MM.1S (cell line): ENCODE measurements around the gene SERPINI1.

Experiments
- DNase-seq: peaks from one replicate; pipeline ENCODE4 v3.0.0-alpha.2; 2015
- H2AFZ ChIP-seq: fragments of 300-600 bp; sonication (generic); 2 replicates; pipeline ENCODE4 v1.6.0; 2016; ENCODE audit warnings: antibody characterized with exemption, low read length
- H3F3A ChIP-seq: fragments of 300-600 bp; sonication (generic); 2 replicates; pipeline ENCODE4 v1.6.1; 2016; ENCODE audit warnings: mild to moderate bottlenecking, antibody characterized with exemption, low read length, moderate library complexity, mixed read lengths; ENCODE audit not compliant: insufficient read depth
- H3K27ac ChIP-seq: fragments of 300-600 bp; sonication (generic); 2 replicates; pipeline ENCODE4 v1.5.1; 2016; ENCODE audit warnings: mild to moderate bottlenecking, low read length
- H3K27me3 ChIP-seq: fragments of 300-600 bp; sonication (generic); replicated peaks from 2 replicates; pipeline ENCODE4 v1.6.0; 2016; ENCODE audit warnings: low read length; ENCODE audit not compliant: insufficient read depth
- H3K36me3 ChIP-seq: fragments of 300-600 bp; sonication (generic); replicated peaks from 2 replicates; pipeline ENCODE4 v1.6.1; 2016; ENCODE audit warnings: mild to moderate bottlenecking, low read length, mixed read lengths; ENCODE audit not compliant: insufficient read depth
- H3K4me1 ChIP-seq: fragments of 300-600 bp; sonication (generic); 2 replicates; pipeline ENCODE4 v1.6.1; 2016; ENCODE audit warnings: low read length, mixed read lengths
- H3K4me2 ChIP-seq: fragments of 300-600 bp; sonication (generic); 2 replicates; pipeline ENCODE4 v1.6.0; 2016; ENCODE audit warnings: low read depth, low read length
- H3K4me3 ChIP-seq: fragments of 300-600 bp; sonication (generic); 2 replicates; pipeline ENCODE4 v1.5.1; 2016; ENCODE audit warnings: low read length, mixed read lengths
- H3K79me2 ChIP-seq: fragments of 300-600 bp; sonication (generic); 2 replicates; pipeline ENCODE4 v1.6.1; 2016; ENCODE audit warnings: mixed run types, low read length, mixed read lengths
- H3K9ac ChIP-seq: fragments of 300-600 bp; sonication (generic); 2 replicates; pipeline ENCODE4 v1.6.1; 2016; ENCODE audit warnings: low read length, mixed read lengths
- H3K9me2 ChIP-seq: fragments of 300-600 bp; sonication (generic); replicated peaks from 2 replicates; pipeline ENCODE4 v1.6.1; 2016; ENCODE audit warnings: mild to moderate bottlenecking, low read length, mixed read lengths; ENCODE audit not compliant: insufficient read depth
- H3K9me3 ChIP-seq: fragments of 300-600 bp; sonication (generic); replicated peaks from 2 replicates; pipeline ENCODE4 v1.6.1; 2016; ENCODE audit warnings: mild to moderate bottlenecking, low read length, mixed read lengths; ENCODE audit not compliant: insufficient read depth
- H4K20me1 ChIP-seq: fragments of 300-600 bp; sonication (generic); 2 replicates; pipeline ENCODE4 v1.6.1; 2016; ENCODE audit warnings: mild to moderate bottlenecking, low read length, moderate library complexity, mixed read lengths; ENCODE audit not compliant: insufficient read depth
- EZH2 ChIP-seq: fragments of 300-600 bp; sonication (generic); optimal IDR thresholded peaks from 2 replicates; pipeline ENCODE3; 2017; ENCODE audit warnings: low read depth, mild to moderate bottlenecking, antibody characterized with exemption, low read length, mixed read lengths
- EZH2phosphoT487 ChIP-seq: fragments of 300-600 bp; sonication (generic); IDR thresholded peaks from 2 replicates; pipeline ENCODE4 v1.6.1; 2018; ENCODE audit warnings: antibody characterized with exemption, low read length
- TF ChIP-seq, protein P1 (sequence below): fragments of 300-600 bp; sonication (generic); IDR thresholded peaks from 2 replicates; pipeline ENCODE4 v1.5.1; 2016; ENCODE audit warnings: antibody characterized with exemption, low read length, mixed read lengths

SERPINI1 gene

DNA sequence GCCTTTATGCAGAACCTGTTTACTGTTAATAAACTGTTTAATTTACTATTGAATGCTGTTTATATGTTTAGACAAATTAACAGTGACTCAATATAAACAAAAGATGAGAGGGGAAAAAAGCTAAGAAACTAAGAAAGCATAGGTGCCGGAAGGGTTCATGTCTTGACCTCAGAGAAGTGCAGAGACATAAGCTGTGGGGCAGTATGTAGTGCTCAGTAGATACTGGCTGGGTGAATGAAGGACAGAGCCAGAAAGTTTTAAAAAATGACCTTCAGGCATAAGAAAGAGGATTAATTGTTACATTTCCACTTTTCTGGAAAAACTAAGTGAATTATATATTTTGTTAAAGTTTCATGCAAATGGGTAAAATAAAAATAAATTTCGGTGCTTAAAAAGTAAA, 14.2 kb downstream of the SERPINI1 start:
- Histone ChIP-seq H3K9me3 (no peaks in the 10 kb centered on the region), H3K79me2 (no peaks in the 10 kb centered on the region), H3K4me3 (peak overlapping the region; percentile 14; the same call in 1 of the 2 replicates), H3K36me3 (no peaks in the 10 kb centered on the region), H2AFZ (peak overlapping the region; percentile 5; the same call in 1 of the 2 replicates), H3K9me2 (no peaks in the 10 kb centered on the region), H3K4me1 (peaks cover 37% of the 10 kb centered on the region), H3F3A (no peaks in the 10 kb centered on the region), H3K27me3 (no peaks in the 10 kb centered on the region), H4K20me1 (no peaks in the 10 kb centered on the region), H3K9ac (no peak overlapping the region), H3K4me2 (peak overlapping the region; percentile 52; the same call in 1 of the 2 replicates), H3K27ac (no peak overlapping the region; the same call in 1 of the 2 replicates)
- no peak for DNase-seq
- TF ChIP-seq EZH2 = no peak
- TF ChIP-seq, protein P1, sequence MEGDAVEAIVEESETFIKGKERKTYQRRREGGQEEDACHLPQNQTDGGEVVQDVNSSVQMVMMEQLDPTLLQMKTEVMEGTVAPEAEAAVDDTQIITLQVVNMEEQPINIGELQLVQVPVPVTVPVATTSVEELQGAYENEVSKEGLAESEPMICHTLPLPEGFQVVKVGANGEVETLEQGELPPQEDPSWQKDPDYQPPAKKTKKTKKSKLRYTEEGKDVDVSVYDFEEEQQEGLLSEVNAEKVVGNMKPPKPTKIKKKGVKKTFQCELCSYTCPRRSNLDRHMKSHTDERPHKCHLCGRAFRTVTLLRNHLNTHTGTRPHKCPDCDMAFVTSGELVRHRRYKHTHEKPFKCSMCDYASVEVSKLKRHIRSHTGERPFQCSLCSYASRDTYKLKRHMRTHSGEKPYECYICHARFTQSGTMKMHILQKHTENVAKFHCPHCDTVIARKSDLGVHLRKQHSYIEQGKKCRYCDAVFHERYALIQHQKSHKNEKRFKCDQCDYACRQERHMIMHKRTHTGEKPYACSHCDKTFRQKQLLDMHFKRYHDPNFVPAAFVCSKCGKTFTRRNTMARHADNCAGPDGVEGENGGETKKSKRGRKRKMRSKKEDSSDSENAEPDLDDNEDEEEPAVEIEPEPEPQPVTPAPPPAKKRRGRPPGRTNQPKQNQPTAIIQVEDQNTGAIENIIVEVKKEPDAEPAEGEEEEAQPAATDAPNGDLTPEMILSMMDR = no peak
- TF ChIP-seq EZH2phosphoT487 = no peak

- Histone ChIP-seq H3K4me1 (peaks cover 37% of the 10 kb centered on the region), H3K27ac (peak overlapping the region; percentile 25; the same call in 1 of the 2 replicates), H3K27me3 (no peaks in the 10 kb centered on the region), H2AFZ (0 out of 2 replicates have a peak overlapping the region, but pooled peaks have one; percentile 3), H3K9me2 (no peaks in the 10 kb centered on the region), H3K36me3 (no peaks in the 10 kb centered on the region), H3K9ac (no peak overlapping the region), H3F3A (no peaks in the 10 kb centered on the region), H3K79me2 (no peaks in the 10 kb centered on the region), H4K20me1 (no peaks in the 10 kb centered on the region), H3K9me3 (no peaks in the 10 kb centered on the region), H3K4me2 (peak overlapping the region; percentile 52), H3K4me3 (peak overlapping the region; percentile 14; the same call in 1 of the 2 replicates)
- peak; percentile 86 for DNase-seq
- TF ChIP-seq, protein P1 = no peak
These were observed 14.9 kb downstream of the SERPINI1 start for GRCh38 chr3:167750272-167750971.

DNA sequence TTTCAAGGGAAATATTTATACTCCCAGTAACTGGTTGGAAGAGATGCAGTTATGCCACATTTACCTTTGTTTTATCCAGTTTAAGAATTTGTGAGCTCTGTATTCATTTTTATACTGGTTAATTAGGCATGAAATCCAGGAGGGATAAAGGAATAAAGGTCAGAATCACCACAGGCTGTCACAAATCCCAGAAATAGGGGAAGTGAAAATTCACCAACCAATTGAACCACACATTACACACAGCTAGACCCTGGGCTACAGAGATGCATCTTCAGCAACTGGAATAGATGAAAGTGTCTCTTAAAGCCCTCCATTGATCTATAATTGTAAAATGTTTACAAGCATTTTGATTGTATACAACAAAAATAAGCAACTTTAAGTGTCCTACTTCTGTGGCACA, 18.5 kb downstream of the SERPINI1 start:
- no peaks in the 10 kb centered on the region for H3K9me2 ChIP-seq
- DNase-seq = no peak
- no peak overlapping the region for H3K27ac ChIP-seq
- H3K27me3 ChIP-seq = no peaks in the 10 kb centered on the region
- H3K36me3 ChIP-seq = no peaks in the 10 kb centered on the region
- no peak overlapping the region for H3K4me2 ChIP-seq
- H3K9ac ChIP-seq = no peak overlapping the region
- H4K20me1 ChIP-seq = no peaks in the 10 kb centered on the region
- no peaks in the 10 kb centered on the region for H3K79me2 ChIP-seq
- no peak overlapping the region for H2AFZ ChIP-seq
- H3K4me1 ChIP-seq = peaks cover 23% of the 10 kb centered on the region
- no peaks in the 10 kb centered on the region for H3F3A ChIP-seq
- TF ChIP-seq EZH2 (no peak), EZH2phosphoT487 (no peak)
- TF ChIP-seq, protein P1 = no peak
- no peak overlapping the region for H3K4me3 ChIP-seq
- no peaks in the 10 kb centered on the region for H3K9me3 ChIP-seq
